GM21360 (cell line): ENCODE results near the gene CDAN1.

Experiments used
- ATAC-seq: cut with Tn5 transposase; IDR thresholded peaks from one replicate; pipeline ENCODE4 v1.9.1; 2021; ENCODE audit warnings: mild to moderate bottlenecking, moderate library complexity; ENCODE audit not compliant: unreplicated experiment

CDAN1 gene

DNA sequence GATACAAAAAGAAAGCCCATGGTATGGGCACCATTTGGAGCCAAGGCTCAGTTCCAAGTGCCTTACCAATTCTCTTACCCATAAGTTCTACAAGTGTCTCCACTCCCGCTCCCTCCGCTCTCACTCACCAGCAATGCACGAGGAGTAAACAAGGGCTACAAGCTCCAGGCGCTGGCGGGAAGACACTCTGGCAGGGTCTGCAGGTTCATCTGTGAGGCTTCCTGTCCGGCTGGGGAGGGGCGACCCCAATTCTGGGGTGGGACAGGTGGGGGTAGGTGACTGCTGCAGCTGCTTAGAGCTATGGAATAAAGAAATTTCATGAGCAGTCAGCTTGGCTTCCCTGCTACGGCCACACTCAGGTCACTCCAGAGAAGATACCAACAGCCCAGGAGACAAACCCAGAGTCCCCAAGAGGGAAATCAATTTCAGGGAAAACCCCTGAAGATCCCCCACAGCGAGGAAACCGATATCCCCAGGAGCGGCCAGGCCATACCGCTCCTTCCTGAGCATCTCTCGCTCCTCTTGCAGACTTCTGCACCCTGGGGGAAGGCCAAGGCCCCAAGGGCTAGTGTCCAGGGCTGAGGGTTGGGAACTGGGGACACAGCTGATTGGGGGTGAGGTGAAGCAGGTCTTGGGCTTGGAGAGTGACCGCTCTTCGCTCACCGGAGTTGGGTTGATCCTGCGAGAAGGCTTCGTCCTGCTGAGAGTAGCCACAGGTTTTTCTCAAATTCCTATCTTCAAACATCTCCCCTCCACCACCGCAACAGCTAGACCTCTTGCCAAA is 1.4 kb downstream of the CDAN1 start:
- no peak for ATAC-seq

- no peak for ATAC-seq
These were observed 2.8 kb downstream of the CDAN1 start for GRCh38 chr15:42734076-42734672.

- ATAC-seq = no peak
These were observed 3.9 kb downstream of the CDAN1 start for GRCh38 chr15:42733027-42733426.

DNA sequence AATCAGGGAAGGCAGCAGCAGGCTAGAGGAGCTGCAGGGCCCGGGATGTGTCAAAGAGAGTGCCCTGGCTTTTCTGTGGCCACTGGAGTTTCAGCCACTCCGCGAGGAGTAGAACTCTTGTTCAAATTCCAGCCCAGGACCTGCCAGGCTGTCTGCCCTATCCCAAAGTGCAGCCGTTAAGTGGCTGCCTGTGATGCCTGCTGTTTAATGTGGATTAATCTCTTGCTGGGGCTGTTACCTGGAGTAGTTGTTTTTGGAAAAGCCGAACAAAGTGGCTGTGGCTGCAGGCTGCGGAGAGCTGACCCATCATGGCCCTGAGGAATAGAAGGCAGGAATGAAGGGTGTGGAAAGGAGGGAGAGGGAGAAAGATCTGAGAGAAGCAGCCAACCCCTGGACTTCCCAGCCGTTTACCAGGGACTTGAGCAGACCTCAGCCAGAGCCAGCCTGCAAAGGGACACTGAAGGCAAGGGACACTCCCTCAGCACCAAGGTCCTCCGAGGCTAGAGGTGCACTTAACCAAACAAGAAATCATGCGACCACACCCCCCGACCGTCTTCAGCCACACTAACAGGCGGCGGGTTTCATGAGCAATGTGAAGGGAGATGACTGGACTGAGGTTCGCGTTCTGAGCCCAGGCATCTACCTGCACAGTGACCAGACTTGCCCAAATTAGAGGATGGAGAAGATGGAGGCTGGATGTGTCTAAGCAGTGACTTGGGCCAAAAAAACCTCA is 4.7 kb downstream of the CDAN1 start:
- no peak for ATAC-seq

DNA sequence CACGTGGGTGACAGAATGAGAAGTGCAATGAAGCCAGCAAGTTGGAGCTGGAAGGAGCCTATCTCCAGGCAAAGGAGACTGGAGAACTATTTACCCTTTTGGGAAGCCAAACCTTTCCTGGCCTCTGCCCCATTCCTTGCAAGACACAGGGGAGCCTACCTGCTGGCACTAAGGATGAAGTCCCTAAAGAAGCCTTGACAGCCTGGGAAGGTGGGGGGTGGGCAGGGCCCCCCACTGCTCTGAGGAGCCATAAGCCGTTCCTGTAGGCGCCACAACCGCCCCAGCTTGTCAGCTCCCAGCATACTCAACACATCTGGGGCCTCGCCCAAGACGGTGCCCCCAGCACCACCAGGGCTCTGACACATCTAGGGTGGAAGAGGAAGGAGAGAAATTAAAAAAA is 5.5 kb downstream of the CDAN1 start:
- ATAC-seq = no peak

GRCh38 chr15:42730536-42730935 is 6.4 kb downstream of the CDAN1 start:
- no peak for ATAC-seq

DNA sequence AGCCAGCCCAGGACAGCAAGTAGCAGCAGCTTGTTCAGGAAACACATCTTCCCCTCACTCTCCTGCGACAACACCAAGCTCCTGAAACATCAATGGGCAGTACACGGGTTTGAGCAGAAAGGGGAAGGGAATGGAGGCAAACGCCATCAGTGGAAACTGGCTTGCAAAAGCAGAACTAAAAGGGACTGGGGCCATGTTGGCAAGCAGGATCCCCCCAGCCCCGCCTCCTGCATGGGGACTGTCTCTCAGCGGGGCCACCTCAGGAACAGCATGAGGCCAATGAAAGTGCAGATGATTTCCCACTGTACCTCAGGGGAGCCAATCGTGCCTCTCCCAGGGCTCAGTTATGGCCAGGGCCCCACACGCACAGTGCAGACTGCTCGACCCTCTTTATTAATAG is 6.8 kb downstream of the CDAN1 start:
- ATAC-seq = no peak

- no peak for ATAC-seq
These were observed 7.5 kb downstream of the CDAN1 start for GRCh38 chr15:42729409-42729808.

- ATAC-seq = no peak
These were observed 8.0 kb downstream of the CDAN1 start for GRCh38 chr15:42728972-42729371.

DNA sequence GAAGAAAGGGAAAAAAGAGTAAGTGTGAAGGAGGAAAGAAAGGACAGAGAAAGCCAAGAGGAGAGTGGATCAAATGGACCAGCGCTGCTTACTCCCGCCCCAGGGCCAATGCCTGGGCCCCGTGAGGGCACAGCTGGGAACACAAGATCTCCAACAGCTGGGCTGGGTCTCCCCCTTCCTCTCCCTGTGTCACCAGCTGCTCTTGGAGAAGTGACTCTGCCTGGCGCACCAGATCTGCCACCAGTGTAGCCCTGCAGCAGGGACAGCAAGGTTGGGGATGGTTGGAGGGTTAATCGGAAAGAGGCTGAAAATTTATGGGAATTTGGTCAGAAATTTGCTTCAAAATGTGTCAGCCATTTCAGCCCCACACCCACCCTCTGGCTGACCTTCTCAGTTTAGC is 8.4 kb downstream of the CDAN1 start:
- ATAC-seq = no peak

- no peak for ATAC-seq
These were observed 9.1 kb downstream of the CDAN1 start for GRCh38 chr15:42727750-42728381.

GRCh38 chr15:42726114-42726513 is 10.8 kb downstream of the CDAN1 start:
- no peak for ATAC-seq

- no peak for ATAC-seq
These were observed 11.5 kb downstream of the CDAN1 start for GRCh38 chr15:42725331-42725903.

- ATAC-seq = no peak
These were observed 12.7 kb downstream of the CDAN1 start for GRCh38 chr15:42724276-42724675.

DNA sequence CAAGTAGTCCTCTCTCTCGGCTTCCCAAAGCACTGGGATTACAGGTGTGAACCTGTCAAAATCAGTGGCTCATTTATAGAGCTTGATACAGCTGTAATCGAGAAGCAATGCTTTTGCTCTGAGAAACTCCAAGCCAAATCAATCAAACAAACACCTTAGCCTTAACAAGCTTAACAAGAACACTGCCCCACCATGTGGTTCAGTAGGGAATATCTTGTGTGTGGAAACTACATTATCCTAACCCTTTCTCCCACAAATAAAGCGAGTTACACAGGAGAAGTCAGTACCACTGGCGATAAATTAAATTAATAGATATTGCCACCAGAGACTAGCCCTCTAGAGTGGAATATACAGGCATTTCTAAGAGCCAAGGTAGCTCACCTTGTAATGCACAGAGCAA is 13.9 kb downstream of the CDAN1 start:
- ATAC-seq = no peak

GRCh38 chr15:42721916-42722315 is 15.0 kb downstream of the CDAN1 start:
- no peak for ATAC-seq

DNA sequence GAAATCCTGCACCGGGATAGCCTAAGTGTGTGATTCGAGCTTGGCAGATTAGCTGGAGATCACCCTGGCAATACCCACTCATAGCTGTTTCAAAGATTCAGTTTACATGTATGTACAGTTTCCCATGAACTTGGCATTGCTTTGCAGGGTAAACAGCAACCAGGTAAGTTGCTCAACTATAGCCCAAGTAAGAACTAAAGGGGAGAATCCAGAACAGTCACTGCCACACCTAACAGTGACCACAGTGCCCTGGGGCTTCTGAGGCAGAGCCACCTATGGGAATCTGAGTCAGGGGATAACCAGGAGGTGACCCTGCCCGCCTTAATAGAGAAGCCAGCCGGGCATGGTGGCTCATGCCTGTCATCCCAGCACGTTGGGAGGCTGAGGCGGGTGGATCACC is 15.9 kb downstream of the CDAN1 start:
- ATAC-seq = no peak

- no peak for ATAC-seq
These were observed 16.9 kb downstream of the CDAN1 start for GRCh38 chr15:42720071-42720470.

DNA sequence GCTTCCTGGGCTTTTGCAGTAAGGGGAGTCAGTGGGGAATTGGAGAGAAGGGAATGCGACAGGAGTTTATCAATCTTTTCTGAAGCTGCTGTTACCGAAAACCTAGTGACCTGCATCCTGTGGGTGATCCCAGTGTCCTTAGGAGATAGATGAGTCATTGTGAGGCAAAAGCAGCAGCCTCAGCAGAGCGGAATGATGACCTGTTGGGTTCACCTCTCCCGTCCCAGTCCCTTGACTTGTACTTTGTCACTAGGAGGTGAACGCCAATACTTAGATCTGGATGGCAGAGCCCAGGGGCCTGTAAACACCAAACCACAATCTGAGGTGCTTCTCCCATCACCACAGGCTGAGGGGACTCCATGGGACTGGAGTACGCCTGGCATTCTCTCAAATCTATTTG is 17.9 kb downstream of the CDAN1 start:
- ATAC-seq = no peak

DNA sequence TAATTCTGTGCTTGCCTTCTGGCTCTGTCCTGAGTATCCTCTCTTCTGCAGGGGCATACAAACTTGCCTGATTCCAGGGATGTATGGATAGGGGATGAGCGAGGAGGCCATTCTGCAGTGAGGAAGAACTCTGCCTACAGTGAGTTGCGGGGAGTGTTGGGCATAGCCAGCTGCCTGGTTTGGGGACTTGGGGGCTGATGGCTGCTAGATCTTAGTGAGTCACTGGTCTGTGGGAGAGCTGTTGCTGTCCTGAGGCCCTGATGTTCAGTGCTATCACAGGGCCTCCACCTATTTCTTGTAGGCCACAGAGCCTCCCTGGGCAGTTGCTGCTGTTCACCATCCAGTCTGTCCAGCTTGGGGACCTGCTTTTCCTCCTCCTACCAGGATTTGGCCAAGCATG is 20.3 kb downstream of the CDAN1 start:
- ATAC-seq = no peak

DNA sequence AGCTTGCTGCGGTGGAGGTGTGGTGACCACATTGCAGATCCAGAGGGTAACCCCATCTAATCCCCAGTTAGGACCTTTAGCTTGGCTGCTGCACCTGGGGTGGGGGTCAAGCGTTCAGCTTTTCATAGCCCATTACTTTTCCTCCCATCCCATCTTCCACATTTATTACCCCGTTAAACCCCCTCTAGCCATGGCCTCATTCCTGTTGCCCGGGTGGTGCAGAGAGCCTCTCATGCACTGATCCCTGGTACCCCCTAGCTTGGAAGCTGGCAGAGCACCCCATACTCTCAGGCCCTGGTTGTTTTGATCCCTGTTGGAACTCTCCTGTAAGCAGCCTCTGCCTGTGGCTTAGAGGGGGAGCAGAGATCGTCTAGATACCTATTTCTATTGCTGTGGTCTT is 20.8 kb downstream of the CDAN1 start:
- no peak for ATAC-seq
